ENCODE measurements around the gene KRT85.
"Not testable (repeated sequence)": the region's sequence is repeated elsewhere in the genome, so short reads cannot be mapped to it uniquely, and the experiment has no call there.

Gene KRT85

GRCh38 chr12:52413202-52413601 is 45.9 kb upstream of the KRT85 start:
- peaks cover 22% of the 10 kb centered on the region for H3K4me1 Mint-ChIP-seq
- H3K4me3 Mint-ChIP-seq = no peak overlapping the region
- H3K27ac Mint-ChIP-seq = no peak overlapping the region

GRCh38 chr12:52411815-52412214 is 44.5 kb upstream of the KRT85 start:
- no peak for DNase-seq
- Mint-ChIP-seq H3K4me3 (no peak overlapping the region), H3K36me3 (ENCODE audit: low read depth) (no peaks in the 10 kb centered on the region), H3K4me1 (peaks cover 22% of the 10 kb centered on the region), H3K9me3 (peaks cover 18% of the 10 kb centered on the region), H3K27me3 (ENCODE audit: low read depth, poor library complexity) (no peaks in the 10 kb centered on the region), H3K27ac (no peak overlapping the region)
- TF ChIP-seq CTCF (IDR thresholded peaks at IDR 0.05) = no peak

More at GRCh38 chr12:52413202-52413601, 45.9 kb upstream of the KRT85 start:
- Mint-ChIP-seq H3K27me3 (ENCODE audit: low read depth, poor library complexity) (no peaks in the 10 kb centered on the region), H3K9me3 (peaks cover 13% of the 10 kb centered on the region), H3K36me3 (ENCODE audit: low read depth) (no peaks in the 10 kb centered on the region)
- no peak for DNase-seq
- no peak for TF ChIP-seq CTCF (IDR thresholded peaks at IDR 0.05)

- H3K36me3 Mint-ChIP-seq (ENCODE audit: low read depth); H3K4me3 Mint-ChIP-seq; H3K27me3 Mint-ChIP-seq (ENCODE audit: low read depth, poor library complexity); H3K27ac Mint-ChIP-seq; DNase-seq: not testable (repeated sequence)
- peaks cover 16% of the 10 kb centered on the region for H3K4me1 Mint-ChIP-seq
- H3K9me3 Mint-ChIP-seq = peaks cover 18% of the 10 kb centered on the region
Measured at GRCh38 chr12:52410589-52411248, 43.4 kb upstream of the KRT85 start.

GRCh38 chr12:52407918-52408317 is 40.6 kb upstream of the KRT85 start:
- no peak for DNase-seq
- H3K9me3 Mint-ChIP-seq = peaks cover 18% of the 10 kb centered on the region
- H3K4me3 Mint-ChIP-seq = no peak overlapping the region
- TF ChIP-seq CTCF (IDR thresholded peaks at IDR 0.05) = no peak
- H3K27ac Mint-ChIP-seq = no peak overlapping the region
- no peaks in the 10 kb centered on the region for H3K27me3 Mint-ChIP-seq (ENCODE audit: low read depth, poor library complexity)
- H3K36me3 Mint-ChIP-seq (ENCODE audit: low read depth) = no peaks in the 10 kb centered on the region
- peaks cover under 1% of the 10 kb centered on the region for H3K4me1 Mint-ChIP-seq

GRCh38 chr12:52405922-52406385 is 38.7 kb upstream of the KRT85 start, which contains the start of gene KRT82:
KRT82 (minus strand) TSS chr12:52406335; CDS start chr12:52406277, 58 bp downstream.
- Mint-ChIP-seq H3K36me3 (ENCODE audit: low read depth) (no peaks in the 10 kb centered on the region), H3K4me1 (no peaks in the 10 kb centered on the region), H3K4me3 (no peak within 1 kb of the TSS), H3K9me3 (peaks cover 15% of the 10 kb centered on the region), H3K27ac (no peak within 1 kb of the TSS), H3K27me3 (ENCODE audit: low read depth, poor library complexity) (peaks cover 6% of the 10 kb centered on the region)
- no peak for DNase-seq
- TF ChIP-seq CTCF (IDR thresholded peaks at IDR 0.05) = no peak

GRCh38 chr12:52404951-52405350 is 37.7 kb upstream of the KRT85 start:
- no peak for TF ChIP-seq CTCF (IDR thresholded peaks at IDR 0.05)
- no peaks in the 10 kb centered on the region for H3K4me1 Mint-ChIP-seq
- no peak overlapping the region for H3K4me3 Mint-ChIP-seq
- no peak for DNase-seq
- no peak overlapping the region for H3K27ac Mint-ChIP-seq
- H3K9me3 Mint-ChIP-seq = peaks cover 11% of the 10 kb centered on the region
- H3K27me3 Mint-ChIP-seq (ENCODE audit: low read depth, poor library complexity) = peaks cover 6% of the 10 kb centered on the region
- no peaks in the 10 kb centered on the region for H3K36me3 Mint-ChIP-seq (ENCODE audit: low read depth)
